SJCRH30 (cell line): ENCODE measurements around the gene CBL. TPM values are rescaled to one million over a fixed set of nuclear protein-coding genes. Genes with fewer than 3 reads are reported as not detected.

Experiments
- DNase-seq, 2 experiments: peaks; one replicate each; pipeline ENCODE4 v3.0.0-alpha.2; 2015 to 2020
- H3K27ac ChIP-seq: fragments of 250-450 bp; sonication (Bioruptor Pico); 2 replicates; pipeline ENCODE4 v1.5.1; 2020; ENCODE audit warnings: mild to moderate bottlenecking, moderate library complexity
- H3K27me3 ChIP-seq: fragments of 250-450 bp; sonication (Bioruptor Pico); 2 replicates; pipeline ENCODE4 v1.5.1; 2020; ENCODE audit warnings: mild to moderate bottlenecking, moderate library complexity
- H3K36me3 ChIP-seq: fragments of 250-450 bp; sonication (Bioruptor Pico); 2 replicates; pipeline ENCODE4 v1.5.1; 2020; ENCODE audit warnings: mild to moderate bottlenecking, moderate library complexity
- H3K4me1 ChIP-seq: fragments of 250-450 bp; sonication (Bioruptor Pico); 2 replicates; pipeline ENCODE4 v1.5.1; 2020; ENCODE audit warnings: mild to moderate bottlenecking, moderate library complexity
- H3K4me3 ChIP-seq: fragments of 250-450 bp; sonication (Bioruptor Pico); 2 replicates; pipeline ENCODE4 v1.5.1; 2020; ENCODE audit warnings: mild to moderate bottlenecking, moderate library complexity
- H3K9me3 ChIP-seq: fragments of 250-450 bp; sonication (Bioruptor Pico); replicated peaks from 2 replicates; pipeline ENCODE4 v1.5.1; 2020; ENCODE audit warnings: mild to moderate bottlenecking, moderate library complexity
- total RNA-seq: library from RNA; depleted of rRNA; stranded (reverse); fragments of >200 nt; shearing (Covaris generic); gene quantifications from 2 replicates; pipeline ENCODE4 v1.2.3, GENCODE V29; 2014

CBL gene
- total RNA-seq, 1 experiment from 2014 or later = 12.9 TPM

- H3K36me3 ChIP-seq = peaks cover 4% of the 10 kb centered on the region; the same call in 1 of the 2 replicates
- H3K4me3 ChIP-seq = no peak overlapping the region
- DNase-seq = no peak
- no peak overlapping the region for H3K27ac ChIP-seq
- H3K27me3 ChIP-seq = no peaks in the 10 kb centered on the region
- no peaks in the 10 kb centered on the region for H3K9me3 ChIP-seq
- no peaks in the 10 kb centered on the region for H3K4me1 ChIP-seq
Observed at GRCh38 chr11:119295178-119295577, 89.0 kb downstream of the CBL start.

- no peak for DNase-seq
- Histone ChIP-seq H3K36me3 (no peaks in the 10 kb centered on the region; the same call in 1 of the 2 replicates), H3K27ac (no peak overlapping the region)
Observed at GRCh38 chr11:119297938-119298337, 91.8 kb downstream of the CBL start.

DNA sequence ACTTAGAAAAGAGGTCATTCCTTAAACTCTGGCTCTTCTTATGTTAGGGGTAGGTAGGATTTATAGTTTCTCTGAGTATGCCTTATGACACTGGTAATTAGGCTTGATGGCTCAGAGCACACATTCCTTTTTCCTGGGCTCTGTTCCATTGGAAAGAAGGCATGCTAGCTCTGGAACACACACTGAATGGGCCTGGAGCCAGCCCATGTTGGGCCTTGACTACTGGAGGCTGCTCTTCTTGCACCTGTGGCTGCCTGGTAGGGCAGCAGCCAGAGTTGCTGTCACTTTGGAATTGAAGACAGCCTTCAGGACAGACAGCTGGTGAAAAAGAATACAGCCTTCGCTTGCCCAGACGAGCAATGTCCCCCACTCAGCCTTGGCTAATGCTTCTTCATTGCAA is 92.6 kb downstream of the CBL start:
- no peaks in the 10 kb centered on the region for H3K27me3 ChIP-seq
- no peak for DNase-seq
- H3K27ac ChIP-seq = no peak overlapping the region

More at GRCh38 chr11:119297938-119298337, 91.8 kb downstream of the CBL start:
- Histone ChIP-seq H3K4me1 (no peaks in the 10 kb centered on the region), H3K4me3 (no peak overlapping the region), H3K9me3 (no peaks in the 10 kb centered on the region), H3K27me3 (no peaks in the 10 kb centered on the region)

DNA sequence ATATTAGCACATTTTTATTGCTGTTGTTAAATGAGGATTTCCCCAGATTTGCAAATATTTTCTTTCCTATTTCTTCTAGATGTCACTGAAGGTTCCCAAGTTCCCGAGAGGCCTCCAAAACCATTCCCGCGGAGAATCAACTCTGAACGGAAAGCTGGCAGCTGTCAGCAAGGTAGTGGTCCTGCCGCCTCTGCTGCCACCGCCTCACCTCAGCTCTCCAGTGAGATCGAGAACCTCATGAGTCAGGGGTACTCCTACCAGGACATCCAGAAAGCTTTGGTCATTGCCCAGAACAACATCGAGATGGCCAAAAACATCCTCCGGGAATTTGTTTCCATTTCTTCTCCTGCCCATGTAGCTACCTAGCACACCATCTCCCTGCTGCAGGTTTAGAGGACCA is 93.3 kb downstream of the CBL start:
- Histone ChIP-seq H3K4me1 (no peaks in the 10 kb centered on the region), H3K9me3 (no peaks in the 10 kb centered on the region), H3K36me3 (no peaks in the 10 kb centered on the region; the same call in 1 of the 2 replicates), H3K4me3 (no peak overlapping the region), H3K27me3 (no peaks in the 10 kb centered on the region), H3K27ac (no peak overlapping the region)
- no peak for DNase-seq

More for the DNA sequence above, 92.6 kb downstream of the CBL start:
- H3K4me1 ChIP-seq = no peaks in the 10 kb centered on the region
- H3K9me3 ChIP-seq = no peaks in the 10 kb centered on the region
- H3K4me3 ChIP-seq = no peak overlapping the region
- no peaks in the 10 kb centered on the region; the same call in 1 of the 2 replicates for H3K36me3 ChIP-seq

DNA sequence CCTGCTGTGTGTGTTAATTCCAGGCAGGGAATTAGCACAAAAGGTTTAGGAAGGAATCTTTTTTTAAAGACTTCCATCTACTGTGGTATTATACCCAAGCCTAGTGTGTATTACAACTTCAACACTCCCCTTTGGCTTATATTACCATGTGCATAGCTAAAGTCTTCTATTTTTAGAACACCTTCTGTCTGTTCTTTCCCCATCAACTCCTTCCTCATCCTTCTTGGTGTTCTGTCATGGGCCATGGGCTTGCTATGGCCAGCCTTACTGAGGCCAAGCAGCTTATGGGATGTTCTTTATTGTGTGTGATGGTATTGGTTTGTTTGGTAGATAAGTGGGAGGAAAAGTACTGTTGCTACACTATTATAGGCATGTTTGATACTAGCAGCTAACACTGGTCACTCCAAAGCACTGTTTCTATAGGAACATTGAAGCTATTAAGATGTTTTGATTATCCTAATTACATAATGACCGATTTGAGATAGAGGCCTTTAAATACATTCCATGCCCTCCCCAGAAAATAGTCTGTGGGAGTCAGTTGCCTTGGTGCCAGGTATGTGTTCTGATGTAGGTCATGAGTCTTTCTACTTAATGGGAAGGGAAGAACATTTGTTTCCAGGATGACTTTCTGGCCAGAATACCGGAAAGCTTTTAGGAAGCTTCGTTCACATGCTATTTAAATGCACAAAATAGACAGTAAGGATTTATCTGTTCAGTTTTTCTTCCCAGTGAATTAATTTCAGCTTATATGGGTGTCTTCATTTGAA is 94.2 kb downstream of the CBL start:
- no peak overlapping the region for H3K27ac ChIP-seq
- no peaks in the 10 kb centered on the region; the same call in 1 of the 2 replicates for H3K36me3 ChIP-seq
- DNase-seq = no peak

DNA sequence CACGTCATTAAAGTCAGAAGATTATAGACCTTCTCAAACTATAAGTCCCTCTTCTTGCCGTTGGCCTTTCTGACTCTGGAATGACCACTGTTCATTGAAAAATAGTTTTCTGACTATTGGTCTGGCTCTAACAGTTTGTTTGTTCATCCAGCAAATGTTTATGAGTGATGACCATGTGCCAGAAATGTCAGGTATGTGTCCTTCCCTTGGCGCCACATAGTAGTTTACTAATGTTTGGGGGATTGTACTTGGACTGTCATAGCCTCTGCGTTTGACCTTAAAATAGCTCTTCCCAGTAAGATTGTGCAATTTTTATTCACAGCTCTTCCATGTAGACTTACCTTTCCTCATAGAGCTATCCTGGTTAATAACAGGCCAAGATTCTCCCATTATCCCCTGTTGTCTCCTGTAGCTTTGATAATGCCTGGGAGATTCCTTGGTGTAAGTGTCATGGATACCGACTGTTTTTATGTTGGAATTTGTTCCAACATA is 97.1 kb downstream of the CBL start:
- Histone ChIP-seq H3K27ac (no peak overlapping the region), H3K36me3 (no peaks in the 10 kb centered on the region; the same call in 1 of the 2 replicates)
- no peak for DNase-seq

More for the DNA sequence above, 94.2 kb downstream of the CBL start:
- Histone ChIP-seq H3K27me3 (no peaks in the 10 kb centered on the region), H3K9me3 (no peaks in the 10 kb centered on the region), H3K4me1 (no peaks in the 10 kb centered on the region), H3K4me3 (no peak overlapping the region)

DNA sequence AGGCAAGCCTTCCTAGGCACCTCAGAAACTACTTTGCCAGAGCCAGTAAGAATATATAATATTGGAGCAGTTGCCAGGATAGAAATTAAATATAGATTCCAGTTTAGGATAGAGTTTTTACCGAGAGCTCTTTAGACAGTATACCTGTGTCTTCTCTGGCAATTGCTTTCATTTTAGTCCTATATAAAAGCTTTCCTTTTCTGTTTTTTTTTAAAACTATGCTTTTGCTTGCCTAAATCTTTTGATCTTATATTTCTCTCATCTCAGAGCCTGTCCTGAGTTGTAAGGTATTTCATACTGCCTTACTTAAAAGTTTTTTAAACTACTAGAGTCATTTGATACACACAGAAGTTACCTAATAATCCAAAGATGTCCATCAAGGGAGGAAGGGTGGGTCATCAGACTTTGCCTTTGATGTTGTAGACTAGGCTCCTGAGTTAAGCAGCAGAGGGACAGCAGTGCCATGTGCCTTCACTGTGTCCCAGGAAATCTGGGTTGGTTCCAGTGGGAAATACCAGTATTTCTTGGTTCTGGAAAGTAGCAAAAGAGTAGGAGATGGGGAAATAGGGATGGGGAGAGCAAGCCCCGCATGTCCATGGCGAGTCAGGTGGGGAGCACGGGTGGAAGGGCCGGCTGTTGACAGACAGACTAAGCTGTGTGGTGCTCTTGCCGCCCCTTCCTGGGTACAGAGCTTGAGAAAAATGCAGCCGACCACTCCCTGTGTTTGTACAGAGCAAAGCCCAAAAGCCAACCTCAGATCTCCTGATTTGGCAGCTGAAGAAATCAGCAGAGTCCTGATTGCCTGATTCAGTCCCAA is 99.6 kb downstream of the CBL start:
- DNase-seq = no peak
- Histone ChIP-seq H3K4me1 (no peaks in the 10 kb centered on the region), H3K36me3 (no peaks in the 10 kb centered on the region), H3K27me3 (no peaks in the 10 kb centered on the region), H3K9me3 (no peaks in the 10 kb centered on the region), H3K4me3 (no peak overlapping the region), H3K27ac (no peak overlapping the region)

More for the DNA sequence above, 97.1 kb downstream of the CBL start:
- no peak overlapping the region for H3K4me3 ChIP-seq
- no peaks in the 10 kb centered on the region for H3K4me1 ChIP-seq
- no peaks in the 10 kb centered on the region for H3K9me3 ChIP-seq
- H3K27me3 ChIP-seq = no peaks in the 10 kb centered on the region

DNA sequence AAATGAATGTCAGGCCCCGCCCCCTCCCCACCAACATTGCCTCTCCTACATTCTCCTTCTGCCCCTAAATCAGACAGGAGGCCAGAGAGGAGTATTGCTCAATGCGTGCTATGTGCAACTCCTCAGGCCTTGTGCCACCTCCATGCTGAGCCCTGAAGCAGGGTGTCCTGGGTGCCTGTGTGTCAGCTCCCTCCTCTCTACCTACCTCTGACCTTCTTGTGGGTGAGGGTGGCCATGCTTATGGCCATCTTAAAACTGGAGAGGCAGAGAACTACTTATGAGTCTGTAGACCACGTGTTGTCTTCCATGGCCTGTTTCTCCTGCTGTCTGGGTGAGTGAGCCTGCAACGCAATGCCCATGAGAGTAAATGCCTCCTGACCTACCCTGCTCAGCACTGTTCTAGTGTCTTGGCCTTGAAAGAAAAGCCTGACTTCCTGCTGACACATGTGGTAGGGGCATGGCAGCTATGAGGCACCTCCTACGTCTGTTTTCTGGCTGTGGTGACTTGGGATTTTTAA is 100.3 kb downstream of the CBL start:
- DNase-seq = no peak
- no peak overlapping the region for H3K27ac ChIP-seq
- H3K27me3 ChIP-seq = no peaks in the 10 kb centered on the region
- no peaks in the 10 kb centered on the region for H3K9me3 ChIP-seq
- H3K36me3 ChIP-seq = 0 out of 2 replicates have a peak, but pooled peaks cover 2% of the 10 kb centered on the region
- no peak overlapping the region for H3K4me3 ChIP-seq
- H3K4me1 ChIP-seq = no peaks in the 10 kb centered on the region

- no peak overlapping the region for H3K4me3 ChIP-seq
- 0 out of 2 replicates have a peak, but pooled peaks cover 2% of the 10 kb centered on the region for H3K36me3 ChIP-seq
- H3K27me3 ChIP-seq = no peaks in the 10 kb centered on the region
- H3K9me3 ChIP-seq = no peaks in the 10 kb centered on the region
- H3K27ac ChIP-seq = no peak overlapping the region
- DNase-seq = no peak
- no peaks in the 10 kb centered on the region for H3K4me1 ChIP-seq
Observed at GRCh38 chr11:119307219-119307618, 101.1 kb downstream of the CBL start.

DNA sequence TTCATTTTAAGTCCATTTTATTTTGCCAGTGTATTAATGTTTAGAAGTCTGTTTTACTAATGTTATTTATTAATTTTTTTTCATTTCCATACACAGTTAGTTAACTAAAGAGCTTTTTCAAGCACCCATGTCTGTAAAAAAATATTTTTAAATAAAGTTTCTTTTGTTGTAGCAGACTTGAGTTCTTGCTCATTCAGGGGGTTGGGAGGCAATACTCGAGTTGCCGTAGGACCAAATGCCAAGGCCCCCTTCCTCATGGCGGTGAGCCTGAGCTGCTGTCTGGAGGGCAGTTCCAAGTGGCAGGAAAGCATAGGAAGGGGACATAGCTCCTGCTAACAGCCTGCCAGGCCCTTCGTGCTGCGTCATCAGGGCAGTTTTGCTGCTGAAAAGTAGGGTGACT is 101.8 kb downstream of the CBL start:
- Histone ChIP-seq H3K27ac (no peak overlapping the region), H3K36me3 (0 out of 2 replicates have a peak, but pooled peaks cover 2% of the 10 kb centered on the region)

GRCh38 chr11:119309411-119309810 is 103.3 kb downstream of the CBL start:
- Histone ChIP-seq H3K4me3 (no peak overlapping the region), H3K27ac (no peak overlapping the region), H3K36me3 (peaks cover 2% of the 10 kb centered on the region; the same call in 1 of the 2 replicates), H3K9me3 (no peaks in the 10 kb centered on the region), H3K27me3 (no peaks in the 10 kb centered on the region), H3K4me1 (no peaks in the 10 kb centered on the region)
- DNase-seq = no peak

More for the DNA sequence above, 101.8 kb downstream of the CBL start:
- no peak for DNase-seq
- H3K4me3 ChIP-seq = no peak overlapping the region
- no peaks in the 10 kb centered on the region for H3K4me1 ChIP-seq
- H3K9me3 ChIP-seq = no peaks in the 10 kb centered on the region
- H3K27me3 ChIP-seq = no peaks in the 10 kb centered on the region

DNA sequence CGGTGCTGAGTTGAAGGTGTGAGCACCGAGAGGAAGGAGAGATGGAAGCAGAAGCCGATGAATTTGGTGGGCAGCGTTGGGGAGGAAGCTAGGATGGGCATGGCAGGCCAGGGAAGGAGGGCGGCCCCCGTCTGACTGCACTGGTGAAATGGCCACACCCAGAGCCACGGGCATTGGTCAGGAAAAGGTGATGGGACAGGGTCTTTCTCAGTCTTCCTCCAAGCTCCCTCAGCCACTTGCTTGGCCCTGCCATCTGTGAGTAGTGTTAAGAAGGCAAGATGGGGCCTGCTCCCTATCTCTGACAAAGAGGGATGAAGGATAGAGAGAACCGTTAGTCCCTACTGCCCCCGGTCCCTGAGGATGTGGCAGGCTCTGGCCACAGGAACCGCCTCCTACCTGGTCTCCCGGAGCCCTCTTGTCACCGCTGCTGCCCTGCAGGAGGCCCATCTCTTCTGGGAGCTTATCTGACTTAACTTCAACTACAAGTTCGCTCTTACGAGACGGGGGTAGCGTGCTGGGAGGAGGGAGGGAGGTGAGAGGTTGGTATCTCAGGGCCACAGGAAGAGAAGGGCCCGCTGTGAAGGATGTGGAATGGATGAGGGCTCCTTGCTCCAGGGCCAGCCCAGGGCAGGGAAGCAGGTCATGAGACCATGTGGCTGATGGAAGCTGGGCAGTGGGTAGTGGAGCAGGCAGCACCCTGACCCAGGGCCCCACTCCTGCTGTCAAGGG is 104.0 kb downstream of the CBL start:
- H3K4me1 ChIP-seq = no peaks in the 10 kb centered on the region
- no peak overlapping the region for H3K27ac ChIP-seq
- H3K36me3 ChIP-seq = peaks cover 2% of the 10 kb centered on the region; the same call in 1 of the 2 replicates
- H3K9me3 ChIP-seq = no peaks in the 10 kb centered on the region
- no peak overlapping the region for H3K4me3 ChIP-seq
- no peaks in the 10 kb centered on the region for H3K27me3 ChIP-seq
- no peak for DNase-seq

GRCh38 chr11:119310682-119311052 is 104.5 kb downstream of the CBL start:
- Histone ChIP-seq H3K9me3 (no peaks in the 10 kb centered on the region), H3K36me3 (peaks cover 2% of the 10 kb centered on the region; the same call in 1 of the 2 replicates), H3K27ac (no peak overlapping the region), H3K27me3 (no peaks in the 10 kb centered on the region), H3K4me3 (no peak overlapping the region), H3K4me1 (no peaks in the 10 kb centered on the region)
- no peak for DNase-seq

GRCh38 chr11:119314726-119315125 is 108.6 kb downstream of the CBL start:
- no peaks in the 10 kb centered on the region for H3K9me3 ChIP-seq
- H3K27me3 ChIP-seq = no peaks in the 10 kb centered on the region
- H3K27ac ChIP-seq = peak overlapping the region; percentile 80
- H3K4me3 ChIP-seq = peak overlapping the region; percentile 87; the same call in 1 of the 2 replicates
- H3K4me1 ChIP-seq = peaks cover 9% of the 10 kb centered on the region; the same call in 1 of the 2 replicates
- H3K36me3 ChIP-seq = peaks cover 2% of the 10 kb centered on the region; the same call in 1 of the 2 replicates
- DNase-seq = no peak
